WTC11 (cell line): Measurements from ENCODE around the gene TIFAB. TPM values are rescaled to one million over a fixed set of nuclear protein-coding genes. Genes with fewer than 3 reads are reported as not detected.
"Not testable (repeated sequence)": the region's sequence is repeated elsewhere in the genome, so short reads cannot be mapped to it uniquely, and the experiment has no call there.

Source experiments
- ATAC-seq: fragments of 200-7000 bp; cut with Tn5 transposase; 2 replicates; pipeline ENCODE4 v1.10.0; 2021; ENCODE audit warnings: mild to moderate bottlenecking, moderate library complexity
- CTCF ChIA-PET: fragments of 300-600 bp; sonication (Branson Sonifier 250); formaldehyde crosslinking; loops from one replicate; lab custom pipeline; 2021; ENCODE audit warnings: antibody characterized with exemption; lab: Charles Lee
- POLR2A ChIA-PET: fragments of 350-600 bp; sonication (Branson Sonifier 250); formaldehyde crosslinking; loops from one replicate; lab custom pipeline; 2021; ENCODE audit warnings: antibody characterized with exemption; lab: Charles Lee
- DNase-seq: peaks from one replicate; pipeline ENCODE4 v3.0.0; 2021; ENCODE audit warnings: low spot score
- H3K27ac Mint-ChIP-seq: 2 replicates; pipeline ENCODE4 v1.8.0; 2021; ENCODE audit warnings: mixed read lengths
- H3K27me3 Mint-ChIP-seq: 2 replicates; pipeline ENCODE4 v1.8.0; 2021; ENCODE audit warnings: low read depth, mild to moderate bottlenecking, moderate library complexity, mixed read lengths
- H3K36me3 Mint-ChIP-seq: 2 replicates; pipeline ENCODE4 v1.8.0; 2021; ENCODE audit warnings: mixed read lengths
- H3K4me1 Mint-ChIP-seq: 2 replicates; pipeline ENCODE4 v1.8.0; 2022; ENCODE audit warnings: mixed read lengths
- H3K4me3 Mint-ChIP-seq: 2 replicates; pipeline ENCODE4 v1.8.0; 2021; ENCODE audit warnings: mild to moderate bottlenecking, moderate library complexity, mixed read lengths
- H3K9me3 Mint-ChIP-seq: 2 replicates; pipeline ENCODE4 v1.8.0; 2021; ENCODE audit warnings: mixed read lengths
- FOXJ3 ChIP-seq: sonication (generic); formaldehyde crosslinking; IDR thresholded peaks from 2 replicates; pipeline ENCODE4 v1.9.0; 2021; ENCODE audit warnings: missing genetic modification reagents, mild to moderate bottlenecking, borderline replicate concordance
- HMGA2 ChIP-seq: fragments of 250-450 bp; sonication (Bioruptor Pico); IDR thresholded peaks from 2 replicates; pipeline ENCODE4 v1.4.0; 2021; ENCODE audit warnings: mild to moderate bottlenecking, moderate library complexity
- IRF2 ChIP-seq: sonication (generic); formaldehyde crosslinking; IDR thresholded peaks from 2 replicates; pipeline ENCODE4 v1.8.0; 2022; ENCODE audit warnings: low read depth, missing genetic modification reagents, borderline replicate concordance
- MXD4 ChIP-seq: fragments of 250-450 bp; sonication (Bioruptor Pico); IDR thresholded peaks from 2 replicates; pipeline ENCODE4 v1.8.0; 2021; ENCODE audit warnings: mild to moderate bottlenecking, moderate library complexity, borderline replicate concordance
- NR2C2 ChIP-seq: sonication (generic); formaldehyde crosslinking; IDR thresholded peaks from 2 replicates; pipeline ENCODE4 v1.8.0; 2022; ENCODE audit warnings: mild to moderate bottlenecking, missing genetic modification reagents
- OVOL2 ChIP-seq: fragments of 250-450 bp; sonication (Bioruptor Pico); IDR thresholded peaks from 2 replicates; pipeline ENCODE4 v1.9.0; 2021; ENCODE audit warnings: mild to moderate bottlenecking, borderline replicate concordance
- SP1 ChIP-seq: sonication (generic); formaldehyde crosslinking; conservative IDR thresholded peaks from 2 replicates; pipeline ENCODE4 v1.8.1; 2022; ENCODE audit warnings: missing genetic modification reagents
- TEAD4 ChIP-seq: sonication (generic); formaldehyde crosslinking; IDR thresholded peaks from 2 replicates; pipeline ENCODE4 v1.8.0; 2022; ENCODE audit warnings: mild to moderate bottlenecking, missing genetic modification reagents
- ZNF423 ChIP-seq: fragments of 250-450 bp; sonication (Bioruptor Pico); IDR thresholded peaks from 2 replicates; pipeline ENCODE4 v2.1.2; 2022; ENCODE audit warnings: mild to moderate bottlenecking, moderate library complexity
- total RNA-seq: library from RNA; stranded (reverse); gene quantifications from 3 replicates; pipeline ENCODE4 v1.2.3, GENCODE V29; 2021
- TF ChIP-seq, protein P1 (sequence below): fragments of 250-450 bp; sonication (Bioruptor Pico); IDR thresholded peaks from 2 replicates; pipeline ENCODE4 v1.9.0; 2021; ENCODE audit warnings: mild to moderate bottlenecking
- TF ChIP-seq, protein P2 (sequence below): sonication (generic); formaldehyde crosslinking; IDR thresholded peaks from 2 replicates; pipeline ENCODE4 v1.8.1; 2022; ENCODE audit warnings: low read depth, missing genetic modification reagents, borderline replicate concordance
- TF ChIP-seq, protein P3 (sequence below): sonication (generic); formaldehyde crosslinking; IDR thresholded peaks from 2 replicates; pipeline ENCODE4 v1.8.0; 2023; ENCODE audit warnings: mild to moderate bottlenecking, missing genetic modification reagents
- TF ChIP-seq, protein P4 (sequence below): sonication (generic); formaldehyde crosslinking; IDR thresholded peaks from 2 replicates; pipeline ENCODE4 v1.8.0; 2022; ENCODE audit warnings: mild to moderate bottlenecking, missing genetic modification reagents
- TF ChIP-seq, protein P5 (sequence below): fragments of 250-450 bp; sonication (Bioruptor Pico); IDR thresholded peaks from 2 replicates; pipeline ENCODE4 v1.9.0; 2021; ENCODE audit warnings: mild to moderate bottlenecking, borderline replicate concordance
- TF ChIP-seq, protein P6 (sequence below): sonication (generic); formaldehyde crosslinking; IDR thresholded peaks from 2 replicates; pipeline ENCODE4 v1.8.0; 2022; ENCODE audit warnings: missing genetic modification reagents
- TF ChIP-seq, protein P7 (sequence below): sonication (generic); formaldehyde crosslinking; IDR thresholded peaks from 2 replicates; pipeline ENCODE4 v1.8.0; 2022; ENCODE audit warnings: mild to moderate bottlenecking, missing genetic modification reagents

Gene TIFAB
- total RNA-seq, 1 experiment from 2014 or later = not detected

DNA sequence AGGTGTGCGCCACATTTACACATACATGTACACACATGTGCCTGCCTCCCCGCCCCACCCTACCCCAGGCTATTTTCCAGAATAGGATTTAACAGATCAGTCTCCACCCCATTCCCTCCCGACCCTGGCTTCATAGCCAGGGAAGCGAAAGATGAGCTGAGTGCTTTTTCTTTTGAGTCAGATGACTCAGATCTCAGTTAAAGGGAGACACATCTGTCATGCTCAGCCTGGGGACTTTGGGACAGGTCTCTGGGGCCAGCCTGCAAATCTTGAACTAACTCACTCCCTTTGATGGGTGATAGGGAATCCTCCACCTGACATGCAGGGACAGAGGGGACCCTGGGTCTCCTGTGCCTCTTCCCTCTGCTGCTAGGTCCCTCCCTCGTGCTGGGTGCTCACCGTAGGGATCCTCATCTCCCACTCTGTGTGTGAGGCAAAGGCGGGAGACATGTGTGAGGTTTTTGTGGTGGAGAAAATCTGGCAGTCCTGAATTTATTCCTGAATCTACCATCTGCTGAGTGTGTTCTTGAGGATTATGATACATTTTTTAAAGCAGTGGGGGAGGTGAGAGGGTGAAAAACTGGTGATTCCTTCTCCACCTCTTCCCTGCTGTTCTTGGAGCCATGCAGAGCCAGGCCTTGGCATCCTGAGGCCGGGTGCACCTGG is 46.0 kb upstream of the TIFAB start:
- no peak for DNase-seq
- ChIA-PET CTCF (interaction anchor here (0.6 to 1.5 kb wide), 4 partner anchors 32 to 76 kb away, joined by 3 to 5 read pairs (median 4); no protein-coding TSS in a partner anchor), POLR2A (no interaction called here)
- Mint-ChIP-seq H3K27me3 (peaks cover 57% of the 10 kb centered on the region), H3K4me1 (peaks cover 12% of the 10 kb centered on the region), H3K27ac (no peak overlapping the region), H3K36me3 (no peaks in the 10 kb centered on the region), H3K4me3 (no peak overlapping the region), H3K9me3 (no peaks in the 10 kb centered on the region)
- TF ChIP-seq, protein P1, sequence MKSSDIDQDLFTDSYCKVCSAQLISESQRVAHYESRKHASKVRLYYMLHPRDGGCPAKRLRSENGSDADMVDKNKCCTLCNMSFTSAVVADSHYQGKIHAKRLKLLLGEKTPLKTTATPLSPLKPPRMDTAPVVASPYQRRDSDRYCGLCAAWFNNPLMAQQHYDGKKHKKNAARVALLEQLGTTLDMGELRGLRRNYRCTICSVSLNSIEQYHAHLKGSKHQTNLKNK (CRISPR knock-in tag) = no peak
- TF ChIP-seq, protein P2, sequence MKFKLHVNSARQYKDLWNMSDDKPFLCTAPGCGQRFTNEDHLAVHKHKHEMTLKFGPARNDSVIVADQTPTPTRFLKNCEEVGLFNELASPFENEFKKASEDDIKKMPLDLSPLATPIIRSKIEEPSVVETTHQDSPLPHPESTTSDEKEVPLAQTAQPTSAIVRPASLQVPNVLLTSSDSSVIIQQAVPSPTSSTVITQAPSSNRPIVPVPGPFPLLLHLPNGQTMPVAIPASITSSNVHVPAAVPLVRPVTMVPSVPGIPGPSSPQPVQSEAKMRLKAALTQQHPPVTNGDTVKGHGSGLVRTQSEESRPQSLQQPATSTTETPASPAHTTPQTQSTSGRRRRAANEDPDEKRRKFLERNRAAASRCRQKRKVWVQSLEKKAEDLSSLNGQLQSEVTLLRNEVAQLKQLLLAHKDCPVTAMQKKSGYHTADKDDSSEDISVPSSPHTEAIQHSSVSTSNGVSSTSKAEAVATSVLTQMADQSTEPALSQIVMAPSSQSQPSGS (CRISPR knock-in tag) = no peak
- TF ChIP-seq MXD4 (CRISPR knock-in tag) (no peak), NR2C2 (CRISPR knock-in tag) (no peak), HMGA2 (CRISPR knock-in tag) (no peak), SP1 (no peak), ZNF423 (no peak), FOXJ3 (no peak), IRF2 (CRISPR knock-in tag) (no peak), TEAD4 (no peak), OVOL2 (CRISPR knock-in tag) (no peak)
- TF ChIP-seq, protein P3, sequence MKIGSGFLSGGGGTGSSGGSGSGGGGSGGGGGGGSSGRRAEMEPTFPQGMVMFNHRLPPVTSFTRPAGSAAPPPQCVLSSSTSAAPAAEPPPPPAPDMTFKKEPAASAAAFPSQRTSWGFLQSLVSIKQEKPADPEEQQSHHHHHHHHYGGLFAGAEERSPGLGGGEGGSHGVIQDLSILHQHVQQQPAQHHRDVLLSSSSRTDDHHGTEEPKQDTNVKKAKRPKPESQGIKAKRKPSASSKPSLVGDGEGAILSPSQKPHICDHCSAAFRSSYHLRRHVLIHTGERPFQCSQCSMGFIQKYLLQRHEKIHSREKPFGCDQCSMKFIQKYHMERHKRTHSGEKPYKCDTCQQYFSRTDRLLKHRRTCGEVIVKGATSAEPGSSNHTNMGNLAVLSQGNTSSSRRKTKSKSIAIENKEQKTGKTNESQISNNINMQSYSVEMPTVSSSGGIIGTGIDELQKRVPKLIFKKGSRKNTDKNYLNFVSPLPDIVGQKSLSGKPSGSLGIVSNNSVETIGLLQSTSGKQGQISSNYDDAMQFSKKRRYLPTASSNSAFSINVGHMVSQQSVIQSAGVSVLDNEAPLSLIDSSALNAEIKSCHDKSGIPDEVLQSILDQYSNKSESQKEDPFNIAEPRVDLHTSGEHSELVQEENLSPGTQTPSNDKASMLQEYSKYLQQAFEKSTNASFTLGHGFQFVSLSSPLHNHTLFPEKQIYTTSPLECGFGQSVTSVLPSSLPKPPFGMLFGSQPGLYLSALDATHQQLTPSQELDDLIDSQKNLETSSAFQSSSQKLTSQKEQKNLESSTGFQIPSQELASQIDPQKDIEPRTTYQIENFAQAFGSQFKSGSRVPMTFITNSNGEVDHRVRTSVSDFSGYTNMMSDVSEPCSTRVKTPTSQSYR (CRISPR knock-in tag) = no peak
- TF ChIP-seq, protein P4, sequence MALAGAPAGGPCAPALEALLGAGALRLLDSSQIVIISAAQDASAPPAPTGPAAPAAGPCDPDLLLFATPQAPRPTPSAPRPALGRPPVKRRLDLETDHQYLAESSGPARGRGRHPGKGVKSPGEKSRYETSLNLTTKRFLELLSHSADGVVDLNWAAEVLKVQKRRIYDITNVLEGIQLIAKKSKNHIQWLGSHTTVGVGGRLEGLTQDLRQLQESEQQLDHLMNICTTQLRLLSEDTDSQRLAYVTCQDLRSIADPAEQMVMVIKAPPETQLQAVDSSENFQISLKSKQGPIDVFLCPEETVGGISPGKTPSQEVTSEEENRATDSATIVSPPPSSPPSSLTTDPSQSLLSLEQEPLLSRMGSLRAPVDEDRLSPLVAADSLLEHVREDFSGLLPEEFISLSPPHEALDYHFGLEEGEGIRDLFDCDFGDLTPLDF = no peak
- TF ChIP-seq, protein P5, sequence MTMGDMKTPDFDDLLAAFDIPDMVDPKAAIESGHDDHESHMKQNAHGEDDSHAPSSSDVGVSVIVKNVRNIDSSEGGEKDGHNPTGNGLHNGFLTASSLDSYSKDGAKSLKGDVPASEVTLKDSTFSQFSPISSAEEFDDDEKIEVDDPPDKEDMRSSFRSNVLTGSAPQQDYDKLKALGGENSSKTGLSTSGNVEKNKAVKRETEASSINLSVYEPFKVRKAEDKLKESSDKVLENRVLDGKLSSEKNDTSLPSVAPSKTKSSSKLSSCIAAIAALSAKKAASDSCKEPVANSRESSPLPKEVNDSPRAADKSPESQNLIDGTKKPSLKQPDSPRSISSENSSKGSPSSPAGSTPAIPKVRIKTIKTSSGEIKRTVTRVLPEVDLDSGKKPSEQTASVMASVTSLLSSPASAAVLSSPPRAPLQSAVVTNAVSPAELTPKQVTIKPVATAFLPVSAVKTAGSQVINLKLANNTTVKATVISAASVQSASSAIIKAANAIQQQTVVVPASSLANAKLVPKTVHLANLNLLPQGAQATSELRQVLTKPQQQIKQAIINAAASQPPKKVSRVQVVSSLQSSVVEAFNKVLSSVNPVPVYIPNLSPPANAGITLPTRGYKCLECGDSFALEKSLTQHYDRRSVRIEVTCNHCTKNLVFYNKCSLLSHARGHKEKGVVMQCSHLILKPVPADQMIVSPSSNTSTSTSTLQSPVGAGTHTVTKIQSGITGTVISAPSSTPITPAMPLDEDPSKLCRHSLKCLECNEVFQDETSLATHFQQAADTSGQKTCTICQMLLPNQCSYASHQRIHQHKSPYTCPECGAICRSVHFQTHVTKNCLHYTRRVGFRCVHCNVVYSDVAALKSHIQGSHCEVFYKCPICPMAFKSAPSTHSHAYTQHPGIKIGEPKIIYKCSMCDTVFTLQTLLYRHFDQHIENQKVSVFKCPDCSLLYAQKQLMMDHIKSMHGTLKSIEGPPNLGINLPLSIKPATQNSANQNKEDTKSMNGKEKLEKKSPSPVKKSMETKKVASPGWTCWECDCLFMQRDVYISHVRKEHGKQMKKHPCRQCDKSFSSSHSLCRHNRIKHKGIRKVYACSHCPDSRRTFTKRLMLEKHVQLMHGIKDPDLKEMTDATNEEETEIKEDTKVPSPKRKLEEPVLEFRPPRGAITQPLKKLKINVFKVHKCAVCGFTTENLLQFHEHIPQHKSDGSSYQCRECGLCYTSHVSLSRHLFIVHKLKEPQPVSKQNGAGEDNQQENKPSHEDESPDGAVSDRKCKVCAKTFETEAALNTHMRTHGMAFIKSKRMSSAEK (CRISPR knock-in tag) = no peak
- TF ChIP-seq, protein P6, sequence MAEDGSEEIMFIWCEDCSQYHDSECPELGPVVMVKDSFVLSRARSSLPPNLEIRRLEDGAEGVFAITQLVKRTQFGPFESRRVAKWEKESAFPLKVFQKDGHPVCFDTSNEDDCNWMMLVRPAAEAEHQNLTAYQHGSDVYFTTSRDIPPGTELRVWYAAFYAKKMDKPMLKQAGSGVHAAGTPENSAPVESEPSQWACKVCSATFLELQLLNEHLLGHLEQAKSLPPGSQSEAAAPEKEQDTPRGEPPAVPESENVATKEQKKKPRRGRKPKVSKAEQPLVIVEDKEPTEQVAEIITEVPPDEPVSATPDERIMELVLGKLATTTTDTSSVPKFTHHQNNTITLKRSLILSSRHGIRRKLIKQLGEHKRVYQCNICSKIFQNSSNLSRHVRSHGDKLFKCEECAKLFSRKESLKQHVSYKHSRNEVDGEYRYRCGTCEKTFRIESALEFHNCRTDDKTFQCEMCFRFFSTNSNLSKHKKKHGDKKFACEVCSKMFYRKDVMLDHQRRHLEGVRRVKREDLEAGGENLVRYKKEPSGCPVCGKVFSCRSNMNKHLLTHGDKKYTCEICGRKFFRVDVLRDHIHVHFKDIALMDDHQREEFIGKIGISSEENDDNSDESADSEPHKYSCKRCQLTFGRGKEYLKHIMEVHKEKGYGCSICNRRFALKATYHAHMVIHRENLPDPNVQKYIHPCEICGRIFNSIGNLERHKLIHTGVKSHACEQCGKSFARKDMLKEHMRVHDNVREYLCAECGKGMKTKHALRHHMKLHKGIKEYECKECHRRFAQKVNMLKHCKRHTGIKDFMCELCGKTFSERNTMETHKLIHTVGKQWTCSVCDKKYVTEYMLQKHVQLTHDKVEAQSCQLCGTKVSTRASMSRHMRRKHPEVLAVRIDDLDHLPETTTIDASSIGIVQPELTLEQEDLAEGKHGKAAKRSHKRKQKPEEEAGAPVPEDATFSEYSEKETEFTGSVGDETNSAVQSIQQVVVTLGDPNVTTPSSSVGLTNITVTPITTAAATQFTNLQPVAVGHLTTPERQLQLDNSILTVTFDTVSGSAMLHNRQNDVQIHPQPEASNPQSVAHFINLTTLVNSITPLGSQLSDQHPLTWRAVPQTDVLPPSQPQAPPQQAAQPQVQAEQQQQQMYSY = no peak
- TF ChIP-seq, protein P7, sequence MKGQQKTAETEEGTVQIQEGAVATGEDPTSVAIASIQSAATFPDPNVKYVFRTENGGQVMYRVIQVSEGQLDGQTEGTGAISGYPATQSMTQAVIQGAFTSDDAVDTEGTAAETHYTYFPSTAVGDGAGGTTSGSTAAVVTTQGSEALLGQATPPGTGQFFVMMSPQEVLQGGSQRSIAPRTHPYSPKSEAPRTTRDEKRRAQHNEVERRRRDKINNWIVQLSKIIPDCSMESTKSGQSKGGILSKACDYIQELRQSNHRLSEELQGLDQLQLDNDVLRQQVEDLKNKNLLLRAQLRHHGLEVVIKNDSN (CRISPR knock-in tag) = no peak
- ATAC-seq = no peak

DNA sequence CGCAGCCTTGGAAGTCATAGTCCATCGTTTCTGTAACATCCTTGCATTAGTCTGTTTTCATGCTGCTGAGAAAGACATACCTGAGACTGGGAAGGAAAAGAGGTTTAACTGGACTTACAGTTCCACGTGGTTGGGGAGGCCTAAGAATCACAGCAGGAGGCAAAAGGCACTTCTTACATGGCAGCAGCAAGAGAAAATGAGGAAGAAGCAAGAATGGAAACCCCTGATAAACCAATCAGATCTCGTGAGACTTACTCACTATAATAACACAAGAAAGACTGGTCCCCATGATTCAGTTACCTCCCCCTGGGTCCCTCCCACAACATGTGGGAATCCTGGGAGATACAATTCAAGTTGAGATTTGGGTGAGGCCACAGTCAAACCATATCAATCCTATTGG is 43.4 kb upstream of the TIFAB start:
- ATAC-seq, DNase-seq, POLR2A ChIA-PET, H3K9me3 Mint-ChIP-seq, H3K36me3 Mint-ChIP-seq, H3K27ac Mint-ChIP-seq, H3K4me3 Mint-ChIP-seq: not testable (repeated sequence)
- Mint-ChIP-seq H3K27me3 (peaks cover 35% of the 10 kb centered on the region), H3K4me1 (peaks cover 27% of the 10 kb centered on the region)
- CTCF ChIA-PET = interaction anchor here (1.8 kb wide), 1 partner anchor 38 kb away, joined by 6 read pairs; no protein-coding TSS in a partner anchor
